ENCODE measurements around the gene CHD3.

Gene CHD3

GRCh38 chr17:7875804-7876370, 12.7 kb upstream of the CHD3 start:
- TF ChIP-seq CTCF (conservative IDR thresholded peaks at IDR 0.05; ENCODE audit: control insufficient read depth, insufficient read depth, low read depth, low read length), result no peak
- no peak for DNase-seq (ENCODE audit: low read depth)
- no peak overlapping the region for H3K4me3 ChIP-seq (ENCODE audit: control insufficient read depth, low read depth, low read length)

- no peak overlapping the region for H3K4me3 ChIP-seq (ENCODE audit: control insufficient read depth, low read depth, low read length)
- no peak for DNase-seq (ENCODE audit: low read depth)
- no peak for TF ChIP-seq CTCF (conservative IDR thresholded peaks at IDR 0.05; ENCODE audit: control insufficient read depth, insufficient read depth, low read depth, low read length)
These were observed 10.4 kb upstream of the CHD3 start for GRCh38 chr17:7878234-7878633.

GRCh38 chr17:7880076-7880868, 8.3 kb upstream of the CHD3 start:
- no peak for DNase-seq (ENCODE audit: low read depth)
- TF ChIP-seq CTCF (conservative IDR thresholded peaks at IDR 0.05; ENCODE audit: control insufficient read depth, insufficient read depth, low read depth, low read length), result no peak
- H3K4me3 ChIP-seq (ENCODE audit: control insufficient read depth, low read depth, low read length), result no peak overlapping the region

GRCh38 chr17:7881276-7882054, 7.1 kb upstream of the CHD3 start:
- H3K4me3 ChIP-seq (ENCODE audit: control insufficient read depth, low read depth, low read length), result no peak overlapping the region
- no peak for TF ChIP-seq CTCF (conservative IDR thresholded peaks at IDR 0.05; ENCODE audit: control insufficient read depth, insufficient read depth, low read depth, low read length)
- DNase-seq (ENCODE audit: low read depth), result no peak

GRCh38 chr17:7882068-7882467, 6.5 kb upstream of the CHD3 start:
- TF ChIP-seq CTCF (conservative IDR thresholded peaks at IDR 0.05; ENCODE audit: control insufficient read depth, insufficient read depth, low read depth, low read length), result no peak
- no peak for DNase-seq (ENCODE audit: low read depth)
- no peak overlapping the region for H3K4me3 ChIP-seq (ENCODE audit: control insufficient read depth, low read depth, low read length)

- H3K4me3 ChIP-seq (ENCODE audit: control insufficient read depth, low read depth, low read length), result peak overlapping the region; percentile 15
- no peak for TF ChIP-seq CTCF (conservative IDR thresholded peaks at IDR 0.05; ENCODE audit: control insufficient read depth, insufficient read depth, low read depth, low read length)
- no peak for DNase-seq (ENCODE audit: low read depth)
These were observed 6.0 kb upstream of the CHD3 start for GRCh38 chr17:7882629-7883028.
